ENCODE results near the gene NOTUM. TPM values are rescaled to one million over a fixed set of nuclear protein-coding genes. Genes with fewer than 3 reads are reported as not detected.
"Not testable (repeated sequence)": the region's sequence is repeated elsewhere in the genome, so short reads cannot be mapped to it uniquely, and the experiment has no call there.

Gene NOTUM
- total RNA-seq, 1 experiment from 2014 or later, result 2.0 TPM

- Histone ChIP-seq H3K4me3 (ENCODE audit: insufficient read depth, low read depth, low read length) (no peak overlapping the region), H3K36me3 (replicated peaks; ENCODE audit: control insufficient read depth, insufficient read depth, low read length) (no peaks in the 10 kb centered on the region), H3K27me3 (ENCODE audit: control insufficient read depth, insufficient read depth, low read length) (peaks cover 57% of the 10 kb centered on the region)
- no peak for DNase-seq
Measured at GRCh38 chr17:81958633-81959342, 2.2 kb downstream of the NOTUM start.

GRCh38 chr17:81957691-81958432, 3.1 kb downstream of the NOTUM start:
- Histone ChIP-seq H3K36me3 (replicated peaks; ENCODE audit: control insufficient read depth, insufficient read depth, low read length) (no peaks in the 10 kb centered on the region), H3K4me3 (ENCODE audit: insufficient read depth, low read depth, low read length) (no peak overlapping the region), H3K27me3 (ENCODE audit: control insufficient read depth, insufficient read depth, low read length) (peaks cover 49% of the 10 kb centered on the region)
- no peak for DNase-seq

GRCh38 chr17:81956607-81957589, 4.1 kb downstream of the NOTUM start:
- Histone ChIP-seq H3K4me3 (ENCODE audit: insufficient read depth, low read depth, low read length) (no peak overlapping the region), H3K27me3 (ENCODE audit: control insufficient read depth, insufficient read depth, low read length) (peaks cover 39% of the 10 kb centered on the region), H3K36me3 (replicated peaks; ENCODE audit: control insufficient read depth, insufficient read depth, low read length) (no peaks in the 10 kb centered on the region)
- DNase-seq, result peak; percentile 63

GRCh38 chr17:81955756-81956544, 5.0 kb downstream of the NOTUM start:
- peaks cover 31% of the 10 kb centered on the region for H3K27me3 ChIP-seq (ENCODE audit: control insufficient read depth, insufficient read depth, low read length)
- no peak for DNase-seq
- no peak overlapping the region for H3K4me3 ChIP-seq (ENCODE audit: insufficient read depth, low read depth, low read length)
- H3K36me3 ChIP-seq (replicated peaks; ENCODE audit: control insufficient read depth, insufficient read depth, low read length), result no peaks in the 10 kb centered on the region

DNA sequence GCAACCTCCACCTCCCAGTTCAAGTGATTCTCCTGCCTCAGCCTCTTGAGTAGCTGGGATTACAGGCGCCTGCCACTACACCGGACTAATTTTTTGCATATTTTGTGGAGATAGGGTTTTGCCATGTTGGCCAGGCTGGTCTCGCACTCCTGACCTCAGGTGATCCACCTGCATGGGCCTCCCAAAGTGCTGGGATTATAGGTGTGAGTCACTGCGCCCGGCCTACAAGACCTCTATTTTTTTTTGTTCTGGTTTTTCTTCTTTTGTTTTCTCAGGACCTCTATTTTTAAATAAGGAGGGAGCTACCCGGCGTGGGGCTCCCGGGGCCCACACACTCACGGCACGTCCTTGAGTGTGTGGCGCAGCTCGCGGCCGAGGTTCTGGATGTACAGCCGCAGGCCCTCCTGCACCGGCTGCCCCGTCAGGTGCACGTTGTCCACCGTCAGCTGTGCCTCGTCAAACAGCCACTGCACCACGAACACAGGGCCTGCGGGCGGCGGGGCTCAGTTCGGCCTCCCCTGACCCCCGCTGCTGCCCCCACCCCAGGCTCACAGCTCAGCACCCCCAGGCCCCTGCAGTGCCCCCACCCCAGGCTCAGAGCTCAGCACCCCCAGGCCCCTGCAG, 5.8 kb downstream of the NOTUM start:
- H3K27me3 ChIP-seq (ENCODE audit: control insufficient read depth, insufficient read depth, low read length), result peaks cover 25% of the 10 kb centered on the region
- H3K4me3 ChIP-seq (ENCODE audit: insufficient read depth, low read depth, low read length), result no peak overlapping the region
- DNase-seq, result no peak
- no peaks in the 10 kb centered on the region for H3K36me3 ChIP-seq (replicated peaks; ENCODE audit: control insufficient read depth, insufficient read depth, low read length)

DNA sequence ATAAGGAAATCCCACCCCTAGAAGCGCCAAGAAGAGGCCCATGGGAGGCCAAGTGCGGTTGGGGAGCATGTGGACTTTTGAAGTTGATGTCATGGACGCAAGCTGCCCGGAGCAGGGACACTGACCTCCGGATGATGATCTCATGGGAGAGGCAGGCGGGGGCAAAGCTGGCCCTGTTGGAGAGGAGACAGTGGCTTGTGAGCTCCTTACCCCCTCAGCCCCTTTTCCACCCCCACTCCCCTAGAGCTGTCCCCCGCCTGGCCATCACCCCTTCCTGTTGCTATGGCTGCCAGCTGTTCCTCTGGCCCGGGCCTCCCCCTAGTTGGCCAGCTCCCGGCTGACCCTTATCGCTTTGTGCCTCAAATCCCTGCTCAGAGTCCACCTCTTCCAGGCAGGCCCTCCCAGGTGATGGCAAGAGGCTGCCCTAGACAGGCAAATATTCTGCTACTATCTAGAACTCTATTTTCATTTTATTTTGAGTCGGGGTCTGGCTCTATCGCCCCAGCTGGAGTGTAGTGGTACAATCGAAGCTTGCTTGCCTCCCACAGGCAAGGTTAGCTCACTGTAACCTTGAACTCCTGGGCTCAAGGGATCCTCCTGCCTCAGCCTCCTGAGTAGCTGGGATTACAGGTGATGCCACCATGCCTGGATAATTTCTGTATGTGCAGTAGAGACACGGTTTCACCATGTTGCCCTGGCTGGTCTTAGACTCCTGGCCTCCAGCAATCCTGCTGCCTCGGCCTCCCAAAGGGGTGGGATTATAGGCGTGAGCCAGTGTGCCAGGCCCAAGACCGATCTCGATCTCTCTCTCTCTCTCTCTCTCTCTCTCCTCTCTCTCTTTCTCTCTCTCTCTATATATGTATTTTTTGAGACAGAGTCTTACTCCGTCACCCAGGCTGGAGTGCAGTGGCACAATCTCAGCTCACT, 6.6 kb downstream of the NOTUM start:
- DNase-seq, result no peak
- Histone ChIP-seq H3K27me3 (ENCODE audit: control insufficient read depth, insufficient read depth, low read length) (peaks cover 18% of the 10 kb centered on the region), H3K36me3 (replicated peaks; ENCODE audit: control insufficient read depth, insufficient read depth, low read length) (no peaks in the 10 kb centered on the region), H3K4me3 (ENCODE audit: insufficient read depth, low read depth, low read length) (no peak overlapping the region)

- H3K27me3 ChIP-seq (ENCODE audit: control insufficient read depth, insufficient read depth, low read length); H3K36me3 ChIP-seq (replicated peaks; ENCODE audit: control insufficient read depth, insufficient read depth, low read length); DNase-seq; H3K4me3 ChIP-seq (ENCODE audit: insufficient read depth, low read depth, low read length): not testable (repeated sequence)
Measured at GRCh38 chr17:81953443-81953842, 7.5 kb downstream of the NOTUM start.

- H3K4me3 ChIP-seq (ENCODE audit: insufficient read depth, low read depth, low read length), result no peak overlapping the region
- H3K36me3 ChIP-seq (replicated peaks; ENCODE audit: control insufficient read depth, insufficient read depth, low read length), result no peaks in the 10 kb centered on the region
- DNase-seq, result peak; percentile 62
- H3K27me3 ChIP-seq (ENCODE audit: control insufficient read depth, insufficient read depth, low read length), result peaks cover 2% of the 10 kb centered on the region; the same call in 1 of the 2 replicates
Measured at GRCh38 chr17:81952792-81953228, 8.2 kb downstream of the NOTUM start.

DNA sequence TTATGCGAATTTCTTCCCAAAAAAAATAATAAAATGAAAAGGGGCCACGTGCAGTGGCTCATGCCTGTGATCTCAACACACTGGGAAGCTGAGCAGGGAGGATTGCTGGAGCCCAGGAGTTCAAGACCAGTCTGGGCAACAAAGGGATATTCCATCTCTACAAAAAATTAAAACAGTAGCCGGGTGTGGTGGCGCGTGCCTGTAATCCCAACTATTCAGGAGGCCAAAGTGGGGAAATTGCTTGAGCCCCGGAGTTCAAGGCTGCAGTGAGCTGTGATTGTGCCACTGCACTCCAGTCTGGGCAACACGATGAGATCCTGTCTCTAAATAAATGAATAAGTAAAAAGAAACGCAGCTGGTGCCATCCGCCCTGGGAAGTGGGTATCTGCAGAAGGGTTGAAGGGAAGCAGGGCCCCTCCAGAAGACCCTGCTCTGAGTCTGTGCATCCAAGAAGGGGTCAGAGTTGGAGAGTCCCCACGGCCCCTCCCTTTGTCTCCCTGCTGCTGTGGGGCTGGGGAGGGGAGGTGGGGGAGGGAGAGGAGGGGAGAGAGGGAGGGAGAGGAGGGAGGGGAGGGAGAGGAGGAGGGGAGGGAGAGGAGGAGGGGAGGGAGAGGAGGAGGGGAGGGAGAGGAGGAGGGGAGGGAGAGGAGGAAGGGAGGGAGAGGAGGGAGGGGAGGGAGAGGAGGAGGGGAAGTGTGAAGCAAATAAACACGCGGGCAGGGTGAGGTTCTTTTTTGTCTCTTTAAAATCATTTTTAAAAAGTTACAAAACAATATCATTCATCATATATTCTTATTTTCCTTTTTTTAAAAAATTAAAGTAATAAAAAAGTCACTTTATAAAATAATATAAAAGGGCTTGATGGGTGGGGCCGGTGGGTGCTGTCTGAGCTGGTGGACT, 9.0 kb downstream of the NOTUM start:
- Histone ChIP-seq H3K36me3 (replicated peaks; ENCODE audit: control insufficient read depth, insufficient read depth, low read length) (no peaks in the 10 kb centered on the region), H3K27me3 (ENCODE audit: control insufficient read depth, insufficient read depth, low read length) (no peaks in the 10 kb centered on the region; the same call in 1 of the 2 replicates), H3K4me3 (ENCODE audit: insufficient read depth, low read depth, low read length) (no peak overlapping the region)
- DNase-seq, result no peak

GRCh38 chr17:81950501-81950900, 10.5 kb downstream of the NOTUM start:
- Histone ChIP-seq H3K4me3 (ENCODE audit: insufficient read depth, low read depth, low read length) (no peak overlapping the region), H3K36me3 (replicated peaks; ENCODE audit: control insufficient read depth, insufficient read depth, low read length) (no peaks in the 10 kb centered on the region), H3K27me3 (ENCODE audit: control insufficient read depth, insufficient read depth, low read length) (no peaks in the 10 kb centered on the region; the same call in 1 of the 2 replicates)
- DNase-seq, result no peak

DNA sequence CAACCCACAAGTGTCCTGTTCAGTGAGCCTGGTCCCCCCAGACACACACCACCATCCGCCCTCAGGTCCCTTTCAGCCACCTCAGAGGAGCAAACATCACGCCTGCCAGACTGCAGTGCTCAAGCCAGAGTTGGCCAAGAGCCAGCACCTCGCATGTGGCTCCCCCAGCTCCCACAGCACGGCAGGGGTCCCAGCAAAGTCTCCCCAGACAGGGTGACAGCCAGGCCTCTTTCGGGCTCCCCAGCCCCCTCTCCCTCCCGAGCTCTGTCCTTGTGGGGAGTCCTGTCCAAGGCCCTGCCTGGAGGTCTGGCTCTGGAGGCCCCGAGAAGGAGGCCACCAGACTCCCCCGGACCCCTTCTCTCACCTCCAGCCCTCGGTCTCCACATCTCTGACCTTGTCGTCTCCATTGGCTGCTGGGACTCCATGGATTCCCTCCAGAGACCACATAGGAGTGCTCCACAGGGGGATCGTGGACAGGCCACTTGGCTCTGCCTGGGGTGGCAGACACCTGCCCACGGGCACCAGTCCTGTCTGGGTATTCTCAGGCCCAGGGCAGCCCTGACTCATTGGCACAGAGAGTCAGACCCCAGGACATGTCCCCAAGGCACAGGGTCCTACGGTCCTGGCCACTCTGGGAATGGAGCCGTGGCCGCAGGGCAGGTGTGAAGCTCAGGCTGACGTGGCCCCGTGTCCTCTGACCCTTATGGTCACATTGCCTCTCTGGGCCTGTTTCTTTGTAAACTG, 12.2 kb downstream of the NOTUM start:
- H3K36me3 ChIP-seq (replicated peaks; ENCODE audit: control insufficient read depth, insufficient read depth, low read length), result no peaks in the 10 kb centered on the region
- no peak for DNase-seq
- H3K27me3 ChIP-seq (ENCODE audit: control insufficient read depth, insufficient read depth, low read length), result no peaks in the 10 kb centered on the region; the same call in 1 of the 2 replicates
- no peak overlapping the region for H3K4me3 ChIP-seq (ENCODE audit: insufficient read depth, low read depth, low read length)
